ENCODE data around the gene GGPS1. TPM values are rescaled to one million over a fixed set of nuclear protein-coding genes. Genes with fewer than 3 reads are reported as not detected.
"Not testable (repeated sequence)": the region's sequence is repeated elsewhere in the genome, so short reads cannot be mapped to it uniquely, and the experiment has no call there.

GGPS1 gene
- total and polyA plus RNA-seq, 8 donors, result 30.5 to 51.5 (median 46.6) TPM

DNA sequence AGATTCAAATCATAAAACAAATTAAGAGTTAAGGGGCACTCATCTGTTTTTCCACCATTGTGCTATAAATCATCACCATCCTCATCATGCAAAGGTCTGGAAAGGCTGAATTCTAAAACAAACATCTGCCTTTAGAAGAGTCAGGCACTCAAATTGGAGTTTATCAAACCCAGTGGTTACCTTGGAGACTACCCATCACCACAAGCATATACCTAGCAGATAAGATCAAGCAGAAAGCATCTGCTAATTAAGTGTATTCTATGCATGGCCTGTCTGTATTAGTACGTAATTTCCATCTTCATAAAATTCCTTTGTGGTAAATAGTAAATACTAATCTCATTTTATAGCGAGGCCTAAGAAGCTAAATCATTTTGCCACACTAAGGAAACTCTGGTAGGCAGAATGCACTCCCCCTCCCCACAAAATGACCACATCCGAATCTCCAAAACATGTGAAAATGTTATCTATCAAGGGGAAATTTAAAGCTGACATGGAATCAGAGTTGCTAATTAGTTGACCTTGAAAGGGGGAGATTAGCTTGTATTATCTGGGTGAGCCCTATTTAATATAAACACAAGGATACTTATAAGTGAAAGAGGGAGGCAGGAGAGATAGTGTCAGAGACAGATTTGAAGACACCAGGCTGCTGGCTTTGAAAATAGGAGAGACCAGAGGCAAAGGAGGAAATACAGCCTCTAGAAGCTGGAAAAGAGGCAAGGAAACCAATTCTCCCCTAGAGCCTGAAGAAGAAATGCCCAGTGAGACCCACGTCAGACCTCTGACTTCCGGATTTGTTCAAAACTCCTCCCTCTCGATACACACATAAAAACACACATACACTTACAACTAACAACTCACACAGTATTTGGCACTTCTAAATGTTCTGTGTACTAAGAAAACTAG lies 23.6 kb upstream of the GGPS1 start:
- peak; percentile 61 for ATAC-seq

GRCh38 chr1:235307158-235308124 lies 20.9 kb upstream of the GGPS1 start:
- H3K4me1 ChIP-seq, result peaks cover 0 to 55% of the 10 kb centered on the region in 2 donors
- ATAC-seq (no peak), DNase-seq (no peak)
- no peaks in the 10 kb centered on the region for H3K36me3 ChIP-seq
- no peaks in the 10 kb centered on the region for H3K9me3 ChIP-seq
- peak overlapping the region in 1 of 2 donors; percentile 41 for H3K27ac ChIP-seq
- intact Hi-C loops (cut with DNase I), result no loop called here
- TF ChIP-seq, protein P1, sequence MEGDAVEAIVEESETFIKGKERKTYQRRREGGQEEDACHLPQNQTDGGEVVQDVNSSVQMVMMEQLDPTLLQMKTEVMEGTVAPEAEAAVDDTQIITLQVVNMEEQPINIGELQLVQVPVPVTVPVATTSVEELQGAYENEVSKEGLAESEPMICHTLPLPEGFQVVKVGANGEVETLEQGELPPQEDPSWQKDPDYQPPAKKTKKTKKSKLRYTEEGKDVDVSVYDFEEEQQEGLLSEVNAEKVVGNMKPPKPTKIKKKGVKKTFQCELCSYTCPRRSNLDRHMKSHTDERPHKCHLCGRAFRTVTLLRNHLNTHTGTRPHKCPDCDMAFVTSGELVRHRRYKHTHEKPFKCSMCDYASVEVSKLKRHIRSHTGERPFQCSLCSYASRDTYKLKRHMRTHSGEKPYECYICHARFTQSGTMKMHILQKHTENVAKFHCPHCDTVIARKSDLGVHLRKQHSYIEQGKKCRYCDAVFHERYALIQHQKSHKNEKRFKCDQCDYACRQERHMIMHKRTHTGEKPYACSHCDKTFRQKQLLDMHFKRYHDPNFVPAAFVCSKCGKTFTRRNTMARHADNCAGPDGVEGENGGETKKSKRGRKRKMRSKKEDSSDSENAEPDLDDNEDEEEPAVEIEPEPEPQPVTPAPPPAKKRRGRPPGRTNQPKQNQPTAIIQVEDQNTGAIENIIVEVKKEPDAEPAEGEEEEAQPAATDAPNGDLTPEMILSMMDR (IDR thresholded peaks at IDR 0.05), result no peak
- no peak overlapping the region for H3K4me3 ChIP-seq
- H3K27me3 ChIP-seq, result no peaks in the 10 kb centered on the region

More for the DNA sequence above, 23.6 kb upstream of the GGPS1 start:
- TF ChIP-seq, protein P1 (IDR thresholded peaks at IDR 0.05), result no peak
- no peaks in the 10 kb centered on the region for H3K9me3 ChIP-seq
- no peaks in the 10 kb centered on the region for H3K27me3 ChIP-seq
- peaks cover 0 to 44% of the 10 kb centered on the region in 2 donors for H3K4me1 ChIP-seq
- intact Hi-C loops (cut with DNase I), result no loop called here
- H3K27ac ChIP-seq, result peak overlapping the region in 1 of 2 donors; percentile 41
- no peak overlapping the region for H3K4me3 ChIP-seq
- no peaks in the 10 kb centered on the region for H3K36me3 ChIP-seq
- DNase-seq, result peak in 1 of 4 donors; percentile 28

DNA sequence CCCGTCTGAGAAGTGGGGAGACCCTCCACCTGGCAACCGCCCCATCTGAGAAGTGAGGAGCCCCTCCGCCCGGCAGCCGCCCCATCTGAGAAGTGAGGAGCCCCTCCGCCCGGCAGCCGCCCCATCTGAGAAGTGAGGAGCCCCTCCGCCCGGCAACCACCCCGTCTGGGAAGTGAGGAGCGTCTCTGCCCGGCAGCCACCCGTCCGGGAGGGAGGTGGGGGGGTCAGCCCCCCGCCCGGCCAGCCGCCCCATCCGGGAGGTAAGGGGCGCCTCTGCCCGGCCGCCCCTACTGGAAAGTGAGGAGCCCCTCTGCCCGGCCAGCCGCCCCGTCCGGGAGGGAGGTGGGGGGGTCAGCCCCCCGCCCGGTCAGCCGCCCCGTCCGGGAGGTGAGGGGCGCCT lies 19.2 kb upstream of the GGPS1 start:
- intact Hi-C loops (cut with DNase I); H3K27me3 ChIP-seq; H3K4me3 ChIP-seq; H3K9me3 ChIP-seq; H3K36me3 ChIP-seq; ATAC-seq; H3K27ac ChIP-seq: not testable (repeated sequence)
- peaks cover 3 to 68% of the 10 kb centered on the region in 2 donors for H3K4me1 ChIP-seq
- peak in 1 of 4 donors; percentile 18 for DNase-seq

- intact Hi-C loops (cut with DNase I), result no loop called here
- TF ChIP-seq, protein P1 (IDR thresholded peaks at IDR 0.05), result no peak
Measured at GRCh38 chr1:235313262-235313661, 15.1 kb upstream of the GGPS1 start.

GRCh38 chr1:235313931-235314678 lies 14.3 kb upstream of the GGPS1 start:
- DNase-seq, result no peak
- H3K4me3 ChIP-seq, result no peak overlapping the region
- peaks cover 13 to 77% of the 10 kb centered on the region in 2 donors for H3K4me1 ChIP-seq
- H3K27ac ChIP-seq, result no peak overlapping the region
- ATAC-seq, result no peak
- H3K27me3 ChIP-seq, result no peaks in the 10 kb centered on the region
- TF ChIP-seq, protein P1 (IDR thresholded peaks at IDR 0.05), result no peak
- peaks cover 0 to 8% of the 10 kb centered on the region in 2 donors for H3K36me3 ChIP-seq
- intact Hi-C loops (cut with DNase I), result no loop called here
- H3K9me3 ChIP-seq, result no peaks in the 10 kb centered on the region

More at GRCh38 chr1:235313262-235313661, 15.1 kb upstream of the GGPS1 start:
- Histone ChIP-seq H3K27me3 (no peaks in the 10 kb centered on the region), H3K4me1 (peaks cover 13 to 74% of the 10 kb centered on the region in 2 donors), H3K36me3 (no peaks in the 10 kb centered on the region), H3K9me3 (no peaks in the 10 kb centered on the region), H3K27ac (no peak overlapping the region), H3K4me3 (no peak overlapping the region)
- DNase-seq (no peak), ATAC-seq (no peak)
